Activated effector memory CD4-positive, alpha-beta T cell treated with Interleukin-2 at 50 U/mL for 16 hours (primary cell): ENCODE data around the gene PLCB1.

Experiments
- DNase-seq: peaks from one replicate; pipeline ENCODE4 v3.0.0-alpha.2; 2020

PLCB1 gene

GRCh38 chr20:8306937-8307336 lies 174.9 kb downstream of the PLCB1 start:
- no peak for DNase-seq

GRCh38 chr20:8309634-8310033 lies 177.6 kb downstream of the PLCB1 start:
- DNase-seq = no peak

DNA sequence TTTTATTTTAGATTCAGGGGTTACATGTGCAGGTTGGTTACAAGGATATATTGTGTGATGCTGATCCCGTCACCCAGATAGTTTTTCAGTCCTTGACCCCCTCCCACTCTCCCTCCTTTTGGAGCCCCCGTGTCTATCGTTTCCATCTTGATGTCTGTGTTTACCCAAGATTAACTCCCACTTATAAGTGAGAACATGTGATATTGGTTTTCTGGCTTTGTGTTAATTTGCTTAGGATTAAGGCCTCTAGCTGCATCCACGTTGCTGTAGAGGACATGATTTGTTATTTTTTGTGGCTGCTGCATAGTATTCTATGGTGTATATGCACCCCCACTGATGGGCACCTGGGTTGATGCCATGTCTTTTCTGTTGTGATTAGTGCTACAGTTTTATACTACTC lies 178.6 kb downstream of the PLCB1 start:
- DNase-seq = no peak

GRCh38 chr20:8313073-8313472 lies 181.0 kb downstream of the PLCB1 start:
- DNase-seq = no peak

DNA sequence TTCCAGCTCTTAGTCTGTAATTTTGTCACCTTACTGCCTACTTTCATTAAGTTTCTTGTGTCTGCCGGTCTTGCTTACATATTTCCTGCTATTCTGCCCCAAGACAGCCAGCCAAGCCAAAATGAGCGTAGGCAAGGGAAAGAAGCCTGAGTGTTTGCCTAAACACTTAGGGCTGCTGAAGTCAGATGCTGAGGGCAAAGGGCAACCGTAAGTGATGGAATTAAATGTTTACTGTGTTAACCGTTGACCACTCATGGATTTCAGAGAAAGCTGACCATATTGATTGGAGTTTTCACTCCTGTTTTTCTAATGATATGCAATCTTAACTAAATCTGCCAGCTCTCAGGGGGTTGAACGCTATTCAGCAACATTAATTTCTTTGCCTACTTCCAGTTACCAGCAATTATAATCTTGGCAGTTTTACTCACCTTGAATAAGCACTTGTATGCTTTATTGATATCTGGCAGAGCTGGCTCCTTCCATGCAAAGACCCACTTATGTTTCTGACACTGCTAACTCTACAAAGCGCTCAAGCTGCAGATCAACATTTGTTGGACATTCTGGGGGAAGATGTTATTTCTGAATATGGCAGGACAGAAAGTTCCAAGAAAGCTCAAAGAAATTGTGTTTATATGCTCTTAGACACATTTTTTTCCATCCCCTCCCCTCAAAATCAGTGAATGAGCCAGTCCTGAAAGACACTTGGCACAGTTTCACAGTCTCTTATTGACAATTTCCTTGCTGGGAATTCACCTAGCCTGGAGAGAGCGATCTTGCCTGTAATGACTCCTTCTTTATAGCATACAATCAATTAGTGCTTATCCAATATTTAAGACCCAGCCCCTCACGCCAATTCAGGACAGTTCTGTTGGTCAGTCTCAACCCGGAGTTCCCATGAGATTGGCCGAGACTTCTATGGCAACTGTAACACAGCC lies 183.8 kb downstream of the PLCB1 start:
- no peak for DNase-seq

- DNase-seq = no peak
Measured at GRCh38 chr20:8317448-8317847, 185.4 kb downstream of the PLCB1 start.

- DNase-seq = no peak
Measured at GRCh38 chr20:8318965-8319625, 187.0 kb downstream of the PLCB1 start.

DNA sequence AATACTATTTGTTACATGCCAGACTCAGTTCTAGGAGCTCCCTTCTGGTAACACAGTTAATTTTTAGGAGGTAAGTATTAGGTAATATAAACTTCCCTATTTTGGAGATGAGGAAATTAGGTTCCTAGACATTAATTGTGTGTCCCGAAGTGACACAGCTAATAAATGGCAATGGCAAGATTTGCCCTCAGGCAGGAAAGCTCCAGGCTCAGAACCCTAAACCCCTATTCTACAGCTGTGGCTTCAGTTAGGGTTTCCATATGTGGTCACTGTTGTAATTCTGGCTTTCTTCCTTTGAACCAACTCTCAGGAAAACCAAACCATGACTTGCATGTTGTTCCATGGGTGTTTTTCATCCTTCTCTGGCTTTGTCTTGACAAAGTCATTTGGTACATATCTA lies 188.2 kb downstream of the PLCB1 start:
- DNase-seq = no peak

DNA sequence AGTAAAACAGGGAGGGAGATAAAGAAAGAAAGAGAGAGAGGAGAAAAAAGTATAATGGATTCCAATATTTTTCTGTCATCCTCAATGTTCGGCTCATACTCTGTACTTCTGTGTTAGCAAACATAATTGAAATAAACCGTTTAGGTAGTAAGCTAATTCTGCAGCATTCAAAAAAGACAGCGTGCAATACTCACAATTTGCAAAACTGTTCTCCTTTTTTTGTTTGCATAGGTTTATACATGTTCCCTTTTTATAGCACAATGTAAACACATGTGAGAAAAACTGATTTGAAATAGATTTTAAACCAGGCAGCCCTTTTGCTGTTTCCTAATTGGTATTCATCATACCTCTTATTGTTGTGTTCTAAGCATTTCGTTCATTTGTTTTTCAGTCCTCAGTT lies 188.9 kb downstream of the PLCB1 start:
- no peak for DNase-seq

DNA sequence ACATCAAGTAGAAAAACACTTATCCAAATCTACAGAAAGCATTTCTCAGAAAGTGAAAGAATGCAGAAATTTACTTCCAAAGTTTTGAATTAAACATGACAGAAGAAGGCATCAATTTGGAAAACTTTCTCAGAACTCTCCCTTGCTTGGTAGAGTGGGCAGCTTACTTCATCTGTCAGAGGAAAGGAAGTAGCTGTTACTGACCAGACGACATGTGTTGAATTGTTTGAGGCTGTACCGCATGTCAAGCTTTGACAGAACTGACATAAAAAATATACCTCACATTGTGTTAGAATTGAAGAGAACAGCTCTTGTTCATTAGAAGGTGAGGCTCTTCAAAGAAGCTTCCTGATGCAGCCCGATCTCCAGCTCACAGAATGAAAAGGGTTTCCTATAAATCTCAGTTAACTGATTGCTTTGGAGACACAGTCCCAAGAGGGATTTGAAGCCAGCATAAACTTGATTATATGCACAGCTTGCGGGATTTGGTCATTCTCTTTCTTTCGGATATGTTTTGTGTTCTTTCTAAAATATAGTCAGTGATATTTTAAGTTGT lies 190.7 kb downstream of the PLCB1 start:
- no peak for DNase-seq

DNA sequence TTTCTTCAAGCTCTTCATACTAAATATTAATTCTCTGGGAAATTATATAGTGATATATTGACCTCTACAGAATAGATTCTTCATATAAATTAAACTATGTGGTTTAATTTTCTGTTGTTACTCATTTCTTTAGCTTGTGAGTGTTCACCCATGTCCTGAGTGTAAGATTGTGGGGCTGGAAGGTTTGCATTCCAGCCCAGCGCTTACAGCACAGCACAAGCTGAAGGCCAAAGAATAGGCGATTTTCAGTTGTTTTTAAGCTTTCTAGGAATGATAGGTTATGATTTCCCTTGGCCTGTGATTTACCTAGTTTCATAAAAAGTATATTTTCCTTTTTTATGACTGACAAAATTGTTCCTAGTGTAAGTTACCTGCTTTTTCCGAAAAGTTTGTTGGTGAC lies 194.1 kb downstream of the PLCB1 start:
- DNase-seq = no peak

DNA sequence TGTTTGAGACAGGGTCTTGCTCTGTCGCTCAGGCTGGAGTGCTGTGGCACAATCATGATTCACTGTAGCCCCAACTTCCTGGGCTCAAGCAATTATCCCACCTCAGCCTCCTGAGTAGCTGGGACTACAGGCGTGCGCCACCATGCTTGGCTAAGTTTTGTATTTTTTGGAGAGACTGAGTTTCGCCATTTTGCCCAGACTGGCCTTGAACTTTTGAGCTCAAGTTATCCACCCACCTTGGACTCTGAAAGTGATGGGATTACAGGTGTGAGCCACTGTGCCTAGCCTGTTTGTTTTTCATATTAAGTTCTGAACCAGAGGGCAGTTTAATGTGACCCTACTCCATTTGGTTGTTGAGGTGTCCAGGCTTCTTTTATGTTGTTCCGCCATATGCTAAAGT lies 194.8 kb downstream of the PLCB1 start:
- DNase-seq = no peak

- DNase-seq = no peak
Measured at GRCh38 chr20:8328189-8328588, 196.1 kb downstream of the PLCB1 start.

DNA sequence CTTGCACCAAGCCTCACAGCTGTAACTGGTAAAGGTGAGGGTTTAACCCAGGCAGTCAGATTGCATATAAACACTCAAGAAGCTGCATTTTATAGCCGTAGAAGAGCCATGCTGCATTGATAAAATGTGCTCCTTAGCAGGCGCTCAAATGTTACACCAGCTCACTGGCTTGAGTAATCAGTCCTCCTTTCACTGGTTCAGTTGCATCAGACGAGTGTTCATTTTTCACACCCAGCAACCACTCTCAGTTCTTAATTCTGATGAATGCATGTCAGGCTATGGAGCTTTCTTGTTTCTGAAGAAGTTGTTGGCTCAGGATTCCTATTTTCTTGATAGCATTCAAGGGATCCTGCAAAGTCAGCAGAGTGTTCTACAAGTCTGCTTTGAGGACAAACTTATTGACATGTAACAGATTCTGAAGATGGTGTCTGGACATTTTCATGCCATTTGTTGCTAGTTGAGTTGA lies 198.3 kb downstream of the PLCB1 start:
- DNase-seq = no peak

DNA sequence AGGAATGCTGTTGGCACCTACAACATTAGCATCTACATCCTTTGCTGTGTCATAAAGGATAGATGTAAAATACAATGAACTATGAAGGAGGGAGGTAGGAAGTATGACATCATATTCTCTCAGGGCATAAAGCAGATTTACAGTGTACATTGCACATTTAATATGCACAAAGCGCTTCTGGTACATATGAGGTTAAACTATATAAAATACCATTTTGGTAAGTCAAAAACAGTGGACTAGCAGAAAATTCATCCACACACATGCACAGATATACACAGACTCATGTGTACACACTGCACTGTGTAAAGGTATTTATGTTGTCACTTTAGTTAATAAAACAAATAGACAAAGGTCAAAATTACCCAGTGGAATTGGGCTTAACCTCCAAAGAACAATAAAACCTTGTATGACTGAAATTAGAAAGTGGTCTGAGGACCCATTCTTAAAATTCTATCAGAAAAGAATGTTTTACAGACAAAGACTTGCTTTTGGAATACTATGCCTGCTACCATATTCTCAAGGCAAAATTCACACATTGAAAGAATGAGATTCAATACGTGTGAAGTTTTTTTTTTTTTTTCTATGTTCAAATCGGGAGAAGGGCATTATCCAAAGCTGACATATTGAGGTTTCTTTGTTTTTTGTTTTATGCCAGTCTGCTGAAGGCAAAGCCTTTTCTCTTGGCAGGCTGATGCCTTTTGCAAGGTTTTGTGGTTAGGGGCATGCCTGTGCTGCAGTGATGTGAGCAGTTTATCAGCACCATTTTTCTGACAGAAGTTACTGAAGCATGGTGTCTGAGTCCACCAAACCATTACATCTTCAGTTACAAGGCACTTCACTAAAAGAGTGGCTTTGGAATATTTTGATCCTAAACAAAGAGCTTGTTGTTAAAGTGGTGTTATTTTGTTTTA lies 199.0 kb downstream of the PLCB1 start:
- DNase-seq = no peak

DNA sequence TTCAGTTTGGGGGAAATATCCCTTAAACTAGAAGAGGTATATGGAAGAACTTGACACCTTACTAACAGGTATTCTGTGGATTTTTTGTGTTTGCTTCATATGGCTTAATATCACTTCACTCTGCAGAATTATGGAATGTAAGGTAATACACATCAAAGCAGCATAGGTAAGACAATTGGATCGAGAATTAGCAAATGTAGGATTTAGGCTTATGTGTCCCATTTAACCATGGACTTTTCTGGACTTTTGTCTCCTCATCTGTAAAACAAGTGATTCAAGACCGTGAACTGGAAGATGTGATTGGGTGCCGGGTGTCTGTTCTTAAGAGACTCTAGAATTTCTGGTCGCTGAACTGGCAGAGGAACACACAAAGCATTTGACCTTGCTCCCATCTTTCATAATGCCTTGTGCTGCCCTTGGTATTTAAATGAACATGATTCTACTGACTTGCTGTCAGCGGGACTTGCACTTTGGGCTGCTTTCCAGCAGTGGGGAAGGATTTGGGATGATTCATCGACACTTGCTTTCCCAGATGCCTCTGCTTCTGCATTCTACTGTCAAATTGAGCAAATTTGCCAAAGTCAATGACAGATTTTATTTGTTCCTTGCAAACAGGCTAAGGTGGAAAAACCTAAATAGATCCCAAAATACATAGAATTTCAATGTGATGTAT lies 199.8 kb downstream of the PLCB1 start:
- DNase-seq = no peak

DNA sequence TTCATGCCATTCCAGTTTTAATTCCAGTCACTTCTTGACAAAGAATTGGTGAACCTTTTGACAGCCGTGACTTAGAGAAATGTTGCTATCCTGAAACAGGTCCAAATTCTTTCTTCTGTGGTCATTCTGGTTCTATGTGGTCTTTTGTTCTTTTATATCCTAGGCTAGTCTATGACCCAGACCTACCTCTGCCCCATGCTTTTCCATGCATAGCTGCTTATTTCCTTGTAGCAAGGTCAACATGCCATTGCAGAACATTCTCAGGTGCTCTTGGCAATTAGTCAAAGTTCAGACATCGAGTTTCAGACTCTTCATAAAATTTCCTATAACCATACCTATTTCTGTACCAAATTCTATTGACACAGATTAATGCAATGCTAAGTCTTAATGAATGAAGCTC lies 202.6 kb downstream of the PLCB1 start:
- no peak for DNase-seq

GRCh38 chr20:8335059-8335458 lies 203.0 kb downstream of the PLCB1 start:
- DNase-seq = no peak

DNA sequence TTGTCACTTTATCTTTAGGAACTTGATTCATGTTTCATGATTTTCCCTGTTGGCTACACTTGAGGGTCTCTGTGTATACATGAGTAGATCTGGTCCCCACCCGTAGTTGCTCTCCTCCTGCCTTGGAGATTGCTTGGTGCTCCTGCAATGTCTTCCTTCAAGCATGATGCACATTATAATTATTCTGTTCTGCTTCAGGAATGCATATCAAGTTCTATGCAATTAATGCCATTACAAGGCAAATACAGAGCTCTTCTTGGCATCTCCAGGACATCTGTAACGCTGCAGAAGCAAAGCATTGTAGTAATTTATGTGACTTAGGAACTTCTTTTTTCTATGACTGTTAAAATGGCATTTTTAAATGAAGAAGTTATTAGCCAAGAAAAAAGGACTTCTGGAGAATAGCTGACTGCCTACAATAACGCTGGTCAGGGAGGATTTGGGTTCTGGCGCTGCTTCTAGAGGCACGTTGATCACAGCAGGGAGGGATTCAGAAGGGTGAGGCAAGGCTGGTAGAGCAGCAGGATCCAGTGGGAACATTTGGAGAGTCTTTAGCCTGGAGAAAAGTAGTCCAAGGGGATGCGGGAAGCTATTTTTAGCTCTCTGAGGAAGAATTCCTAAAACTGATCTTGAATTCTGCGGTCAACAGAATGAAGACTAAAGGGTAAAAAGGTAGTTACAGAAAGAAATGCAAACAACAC lies 203.6 kb downstream of the PLCB1 start:
- no peak for DNase-seq

DNA sequence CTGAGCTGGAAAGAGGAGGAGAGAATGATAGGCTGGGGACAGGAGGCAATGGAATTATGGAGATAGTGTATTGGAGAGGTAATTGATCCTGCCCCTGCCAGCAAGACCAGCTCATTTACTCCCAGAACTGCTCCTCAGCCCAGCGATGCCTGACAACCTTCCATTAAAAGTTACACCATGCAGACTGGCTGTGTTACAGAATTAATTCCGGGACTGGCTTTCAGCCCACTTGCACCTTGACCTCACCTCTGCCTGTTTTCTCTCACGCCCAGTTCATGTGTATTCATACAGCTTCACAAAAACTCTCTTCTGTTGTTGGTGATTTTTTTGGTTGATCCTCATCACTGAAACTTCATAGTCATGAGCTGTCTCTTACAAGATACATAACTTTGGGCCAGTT lies 207.3 kb downstream of the PLCB1 start:
- DNase-seq = no peak

DNA sequence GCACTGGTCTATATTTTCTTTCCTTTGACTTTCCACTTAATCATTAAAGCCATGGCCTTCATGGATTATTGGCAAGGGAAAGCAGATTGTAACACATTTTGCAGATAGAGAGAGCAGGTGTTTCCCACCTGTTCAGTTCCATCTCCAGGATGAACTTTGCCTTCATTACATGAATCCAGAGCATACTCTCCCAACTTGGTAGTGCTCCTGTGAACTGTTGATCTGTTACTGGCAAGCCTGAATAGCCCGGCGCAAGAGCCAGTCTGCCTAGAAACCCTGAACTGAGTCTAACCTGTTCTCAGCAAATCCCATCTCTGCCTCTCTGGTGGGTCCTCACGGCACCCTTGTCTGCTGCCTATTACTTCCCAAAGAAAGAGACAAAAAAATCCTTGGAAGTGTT lies 210.3 kb downstream of the PLCB1 start:
- no peak for DNase-seq

- no peak for DNase-seq
Measured at GRCh38 chr20:8344106-8344505, 212.0 kb downstream of the PLCB1 start.
